ENCODE data around the gene ADCY2.

The ADCY2 gene

DNA sequence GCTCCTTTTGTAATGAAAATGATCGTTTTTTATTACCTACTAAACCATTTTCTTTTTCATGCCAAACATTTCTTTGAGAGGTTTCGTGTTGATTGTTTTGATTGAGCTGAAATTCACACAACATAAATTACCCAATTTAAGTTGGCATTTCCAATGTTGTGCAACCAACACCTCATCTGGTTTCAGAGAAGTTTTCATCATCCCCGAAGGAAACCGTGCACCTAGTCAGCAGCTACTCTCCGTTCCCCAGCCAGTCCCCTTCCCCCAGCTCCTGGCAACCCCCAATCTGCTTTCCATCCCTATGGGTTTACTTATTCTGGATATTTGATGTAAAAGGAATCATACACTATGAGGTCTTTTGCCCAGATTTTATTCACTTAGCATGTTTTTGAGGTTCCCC lies 123.6 kb downstream of the ADCY2 start:
- H2AFZ ChIP-seq (ENCODE audit: low read depth, low read length) = no peak overlapping the region
- H3K9me3 ChIP-seq (ENCODE audit: insufficient read depth, low read length) = no peaks in the 10 kb centered on the region
- H3K9ac ChIP-seq (ENCODE audit: low read length) = no peak overlapping the region
- H3K4me1 ChIP-seq (ENCODE audit: low read length) = no peaks in the 10 kb centered on the region
- H3K4me2 ChIP-seq (ENCODE audit: low read length) = no peak overlapping the region
- H4K20me1 ChIP-seq (ENCODE audit: insufficient read depth, low read length) = no peaks in the 10 kb centered on the region
- no peak overlapping the region for H3K4me3 ChIP-seq (ENCODE audit: low read length)
- no peaks in the 10 kb centered on the region for H3K36me3 ChIP-seq (replicated peaks; ENCODE audit: low read depth, low read length)
- no peak overlapping the region for H3K27ac ChIP-seq (ENCODE audit: low read length)
- TF ChIP-seq, protein P1, sequence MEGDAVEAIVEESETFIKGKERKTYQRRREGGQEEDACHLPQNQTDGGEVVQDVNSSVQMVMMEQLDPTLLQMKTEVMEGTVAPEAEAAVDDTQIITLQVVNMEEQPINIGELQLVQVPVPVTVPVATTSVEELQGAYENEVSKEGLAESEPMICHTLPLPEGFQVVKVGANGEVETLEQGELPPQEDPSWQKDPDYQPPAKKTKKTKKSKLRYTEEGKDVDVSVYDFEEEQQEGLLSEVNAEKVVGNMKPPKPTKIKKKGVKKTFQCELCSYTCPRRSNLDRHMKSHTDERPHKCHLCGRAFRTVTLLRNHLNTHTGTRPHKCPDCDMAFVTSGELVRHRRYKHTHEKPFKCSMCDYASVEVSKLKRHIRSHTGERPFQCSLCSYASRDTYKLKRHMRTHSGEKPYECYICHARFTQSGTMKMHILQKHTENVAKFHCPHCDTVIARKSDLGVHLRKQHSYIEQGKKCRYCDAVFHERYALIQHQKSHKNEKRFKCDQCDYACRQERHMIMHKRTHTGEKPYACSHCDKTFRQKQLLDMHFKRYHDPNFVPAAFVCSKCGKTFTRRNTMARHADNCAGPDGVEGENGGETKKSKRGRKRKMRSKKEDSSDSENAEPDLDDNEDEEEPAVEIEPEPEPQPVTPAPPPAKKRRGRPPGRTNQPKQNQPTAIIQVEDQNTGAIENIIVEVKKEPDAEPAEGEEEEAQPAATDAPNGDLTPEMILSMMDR (IDR thresholded peaks at IDR 0.05; ENCODE audit: low read depth, low read length) = no peak
- no peak for TF ChIP-seq EZH2phosphoT487 (IDR thresholded peaks at IDR 0.05; ENCODE audit: low read depth)
- no peaks in the 10 kb centered on the region for H3K27me3 ChIP-seq (ENCODE audit: low read depth, low read length)
- no peaks in the 10 kb centered on the region for H3K79me2 ChIP-seq (ENCODE audit: low read length)

DNA sequence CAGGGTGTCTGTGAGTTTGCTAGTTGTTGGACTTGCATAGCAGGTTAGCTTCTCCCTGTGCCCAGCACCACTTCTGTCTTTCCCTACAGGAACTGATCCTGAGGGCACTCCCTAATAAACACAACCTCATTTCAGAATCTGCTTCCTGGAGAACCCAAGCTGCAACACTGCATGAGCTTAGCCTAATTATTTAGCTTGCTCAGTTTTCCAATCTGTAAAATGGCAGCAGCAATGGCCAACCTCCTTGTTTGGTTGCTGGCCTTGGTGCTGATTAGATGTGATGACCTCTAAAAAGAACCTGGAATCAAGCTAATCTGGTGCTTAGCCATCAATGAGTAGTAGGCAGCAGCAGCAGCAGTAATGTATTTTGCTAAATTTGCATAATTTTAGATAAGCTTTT lies 133.9 kb downstream of the ADCY2 start:
- H3K9me3 ChIP-seq (ENCODE audit: insufficient read depth, low read length) = no peaks in the 10 kb centered on the region
- H3K79me2 ChIP-seq (ENCODE audit: low read length) = no peaks in the 10 kb centered on the region
- no peak overlapping the region for H3K4me3 ChIP-seq (ENCODE audit: low read length)
- H3K9ac ChIP-seq (ENCODE audit: low read length) = no peak overlapping the region
- no peak overlapping the region for H3K4me2 ChIP-seq (ENCODE audit: low read length)
- no peaks in the 10 kb centered on the region for H4K20me1 ChIP-seq (ENCODE audit: insufficient read depth, low read length)
- H3K36me3 ChIP-seq (replicated peaks; ENCODE audit: low read depth, low read length) = no peaks in the 10 kb centered on the region
- no peak overlapping the region for H3K27ac ChIP-seq (ENCODE audit: low read length)
- H2AFZ ChIP-seq (ENCODE audit: low read depth, low read length) = no peak overlapping the region
- no peaks in the 10 kb centered on the region for H3K4me1 ChIP-seq (ENCODE audit: low read length)
- no peak for TF ChIP-seq EZH2phosphoT487 (IDR thresholded peaks at IDR 0.05; ENCODE audit: low read depth)
- TF ChIP-seq, protein P1 (IDR thresholded peaks at IDR 0.05; ENCODE audit: low read depth, low read length) = no peak
- no peaks in the 10 kb centered on the region for H3K27me3 ChIP-seq (ENCODE audit: low read depth, low read length)

DNA sequence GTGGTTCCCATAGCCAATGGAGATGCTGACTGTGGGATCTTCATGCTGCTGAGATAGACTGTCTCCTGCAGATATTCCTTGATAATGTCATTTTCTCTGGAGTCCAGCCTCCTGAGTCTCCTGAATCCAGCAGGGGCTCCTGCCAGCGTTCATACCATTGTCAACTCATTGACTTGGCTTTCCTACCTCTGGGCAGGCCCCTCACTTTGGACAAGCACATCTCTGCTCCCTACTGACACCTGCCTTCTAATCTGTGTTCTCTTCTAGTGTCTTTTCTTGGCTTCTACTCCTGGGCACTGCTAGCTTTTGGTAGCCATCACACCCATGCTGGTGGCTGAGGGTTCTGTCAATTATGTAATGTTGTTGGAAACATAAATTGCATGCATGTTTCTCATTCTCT lies 138.0 kb downstream of the ADCY2 start:
- no peaks in the 10 kb centered on the region for H3K4me1 ChIP-seq (ENCODE audit: low read length)
- TF ChIP-seq, protein P1 (IDR thresholded peaks at IDR 0.05; ENCODE audit: low read depth, low read length) = no peak
- TF ChIP-seq EZH2phosphoT487 (IDR thresholded peaks at IDR 0.05; ENCODE audit: low read depth) = no peak
- no peak overlapping the region for H3K4me2 ChIP-seq (ENCODE audit: low read length)
- H3K9ac ChIP-seq (ENCODE audit: low read length) = no peak overlapping the region
- no peaks in the 10 kb centered on the region for H4K20me1 ChIP-seq (ENCODE audit: insufficient read depth, low read length)
- no peaks in the 10 kb centered on the region for H3K27me3 ChIP-seq (ENCODE audit: low read depth, low read length)
- H3K9me3 ChIP-seq (ENCODE audit: insufficient read depth, low read length) = no peaks in the 10 kb centered on the region
- no peaks in the 10 kb centered on the region for H3K36me3 ChIP-seq (replicated peaks; ENCODE audit: low read depth, low read length)
- H3K79me2 ChIP-seq (ENCODE audit: low read length) = no peaks in the 10 kb centered on the region
- H2AFZ ChIP-seq (ENCODE audit: low read depth, low read length) = no peak overlapping the region
- H3K4me3 ChIP-seq (ENCODE audit: low read length) = no peak overlapping the region
- no peak overlapping the region for H3K27ac ChIP-seq (ENCODE audit: low read length)

DNA sequence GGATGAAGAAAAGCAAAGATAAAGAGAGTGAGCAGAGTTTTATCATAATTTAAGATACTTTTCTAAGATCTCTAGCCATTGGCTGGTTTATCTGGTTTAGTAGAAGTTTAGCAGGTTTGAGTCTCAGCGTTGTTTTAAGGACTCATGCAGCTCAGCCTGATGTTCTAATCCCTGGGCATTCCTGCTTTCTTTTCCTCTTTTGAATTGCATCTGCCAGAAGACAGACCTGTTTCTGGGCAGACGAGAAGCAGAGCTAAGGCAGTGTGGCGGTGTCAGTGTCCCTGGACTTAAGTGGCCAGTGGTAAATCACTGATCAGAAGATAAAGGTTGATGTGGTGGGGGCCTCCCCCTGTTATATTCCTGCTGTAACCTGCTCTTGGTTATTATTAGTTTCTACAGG lies 138.6 kb downstream of the ADCY2 start:
- H3K27ac ChIP-seq (ENCODE audit: low read length) = no peak overlapping the region
- no peaks in the 10 kb centered on the region for H3K9me3 ChIP-seq (ENCODE audit: insufficient read depth, low read length)
- H3K36me3 ChIP-seq (replicated peaks; ENCODE audit: low read depth, low read length) = no peaks in the 10 kb centered on the region
- no peak overlapping the region for H3K9ac ChIP-seq (ENCODE audit: low read length)
- no peak overlapping the region for H3K4me2 ChIP-seq (ENCODE audit: low read length)
- H2AFZ ChIP-seq (ENCODE audit: low read depth, low read length) = no peak overlapping the region
- H3K4me3 ChIP-seq (ENCODE audit: low read length) = no peak overlapping the region
- no peak for TF ChIP-seq EZH2phosphoT487 (IDR thresholded peaks at IDR 0.05; ENCODE audit: low read depth)
- TF ChIP-seq, protein P1 (IDR thresholded peaks at IDR 0.05; ENCODE audit: low read depth, low read length) = no peak
- no peaks in the 10 kb centered on the region for H4K20me1 ChIP-seq (ENCODE audit: insufficient read depth, low read length)
- H3K79me2 ChIP-seq (ENCODE audit: low read length) = no peaks in the 10 kb centered on the region
- H3K27me3 ChIP-seq (ENCODE audit: low read depth, low read length) = no peaks in the 10 kb centered on the region
- H3K4me1 ChIP-seq (ENCODE audit: low read length) = no peaks in the 10 kb centered on the region

Data from OCI-LY3 (cell line).